HepG2 (cell line): ENCODE results near the gene MAP3K2. TPM values are rescaled to one million over a fixed set of nuclear protein-coding genes. Genes with fewer than 3 reads are reported as not detected.

Experiments used
- ATAC-seq: fragments of 200-7000 bp; cut with Tn5 transposase; 3 replicates; pipeline ENCODE4 v1.9.1; 2020; ENCODE audit warnings: mild to moderate bottlenecking, moderate library complexity
- BruUV-seq: library from RNA; stranded (reverse); fragments of 400-500 nt; replicated peaks from 2 replicates; lab custom pipeline; 2021; lab: Mats Ljungman, UMichigan
- CTCF ChIA-PET: fragments of 300-600 bp; formaldehyde crosslinking; extraction: SDS; loops from one replicate; lab custom pipeline; 2021; ENCODE audit warnings: low total read pairs, inconsistent platforms, low intra/inter-chr PET ratio; lab: Yijun Ruan, JAX
- POLR2A ChIA-PET: fragments of 350-600 bp; sonication (Branson Sonifier 250); formaldehyde crosslinking; loops from one replicate; lab custom pipeline; 2020; ENCODE audit warnings: antibody characterized with exemption, inconsistent platforms; lab: Yijun Ruan, JAX
- DNase-seq: peaks from one replicate; pipeline ENCODE4 v3.0.0-alpha.2; 2015; ENCODE audit warnings: low spot score
- FAIRE-seq: peaks from 3 replicates; lab custom pipeline; 2011; peaks lifted over from hg19 to GRCh38; lab: Jason Lieb, UNC
- H2AFZ ChIP-seq: one replicate; pipeline ENCODE4 v1.6.1; 2011; ENCODE audit warnings: low read length, inconsistent platforms
- H3K27ac ChIP-seq: fragments of 300-600 bp; 3 replicates; pipeline ENCODE4 v1.8.0; 2011; ENCODE audit warnings: mixed run types, mild to moderate bottlenecking, mixed read lengths, low read length, inconsistent platforms; ENCODE audit not compliant: insufficient read depth; ENCODE audit errors: extremely low read length
- H3K27me3 ChIP-seq, 2 experiments: fragments of 200-600 bp in 1 of 2; 2 replicates in 1 of 2; 3 replicates in 1 of 2; pipeline versions ENCODE4 v1.6.0 to v1.8.0; 2011; ENCODE audit warnings: low read length in 2 of 2, mild to moderate bottlenecking in 2 of 2, moderate library complexity in 2 of 2, inconsistent platforms in 1 of 2; ENCODE audit not compliant: insufficient read depth in 2 of 2, control insufficient read depth in 1 of 2
- H3K36me3 ChIP-seq, 2 experiments: fragments of 200-600 bp in 1 of 2; replicated peaks in 1 of 2; 2 replicates in 1 of 2; 3 replicates in 1 of 2; pipeline versions ENCODE4 v1.5.1 to v1.8.0; 2011; ENCODE audit warnings: low read length in 2 of 2, inconsistent platforms in 1 of 2; ENCODE audit not compliant: insufficient read depth in 2 of 2, control insufficient read depth in 1 of 2
- H3K4me1 ChIP-seq: 2 replicates; pipeline ENCODE4 v1.5.1; 2012; ENCODE audit warnings: low read length, inconsistent platforms; ENCODE audit not compliant: insufficient read depth
- H3K4me2 ChIP-seq: 2 replicates; pipeline ENCODE4 v1.6.0; 2011; ENCODE audit warnings: low read depth, low read length, inconsistent platforms
- H3K4me3 ChIP-seq, 3 experiments: fragments of 200-600 bp in 1 of 3; sonication (generic), shearing (Covaris generic) in 1 of 3; replicated peaks in 1 of 3; 2 replicates each; pipeline ENCODE4 v1.5.1; 2011 to 2016; ENCODE audit warnings: low read length in 3 of 3, inconsistent platforms in 2 of 3, low read depth in 2 of 3, mild to moderate bottlenecking in 2 of 3, control low read depth in 1 of 3, mixed read lengths in 1 of 3; ENCODE audit not compliant: insufficient read depth in 1 of 3
- H3K79me2 ChIP-seq: one replicate; pipeline ENCODE4 v1.6.1; 2011; ENCODE audit warnings: low read length, inconsistent platforms; ENCODE audit not compliant: insufficient read depth
- H3K9ac ChIP-seq: 2 replicates; pipeline ENCODE4 v1.6.0; 2011; ENCODE audit warnings: mild to moderate bottlenecking, low read depth, low read length, inconsistent platforms; ENCODE audit not compliant: insufficient read depth
- H3K9me3 ChIP-seq: 2 replicates; pipeline ENCODE4 v1.5.1; 2012; ENCODE audit warnings: mild to moderate bottlenecking, low read length
- H4K20me1 ChIP-seq: 2 replicates; pipeline ENCODE4 v1.6.0; 2011; ENCODE audit warnings: inconsistent platforms, mild to moderate bottlenecking, low read length, moderate library complexity; ENCODE audit not compliant: insufficient read depth
- ARNTL ChIP-seq: sonication (generic); formaldehyde crosslinking; IDR thresholded peaks from 2 replicates; pipeline ENCODE4 v1.4.0; 2020; ENCODE audit warnings: mild to moderate bottlenecking, missing genetic modification reagents
- HHEX ChIP-seq: IDR thresholded peaks from 2 replicates; pipeline ENCODE4 v1.6.1; 2016; ENCODE audit warnings: control low read depth
- KAT2B ChIP-seq: fragments of 150-350 bp; IDR thresholded peaks from 2 replicates; pipeline ENCODE4 v1.6.1; 2014; ENCODE audit warnings: low read depth, low read length, borderline replicate concordance
- MAFK ChIP-seq, 2 experiments: IDR thresholded peaks in 1 of 2; conservative IDR thresholded peaks in 1 of 2; 2 replicates each; pipeline ENCODE4 v1.6.1; 2011; ENCODE audit warnings: improper control_type of control experiment in 2 of 2, low read length in 2 of 2
- MXD4 ChIP-seq: IDR thresholded peaks from 2 replicates; pipeline ENCODE4 v1.6.1; 2016; ENCODE audit warnings: mild to moderate bottlenecking, missing biosample characterization, missing genetic modification reagents
- NFE2L2 ChIP-seq: fragments of 150-350 bp; IDR thresholded peaks from 2 replicates; pipeline ENCODE4 v1.6.1; 2014; ENCODE audit warnings: low read length
- RNF2 ChIP-seq: fragments of 450-650 bp; conservative IDR thresholded peaks from 2 replicates; pipeline ENCODE4 v1.6.1; 2016; ENCODE audit warnings: low read depth
- TARDBP ChIP-seq: sonication (generic); formaldehyde crosslinking; IDR thresholded peaks from 2 replicates; pipeline ENCODE4 v1.8.0; 2022; ENCODE audit warnings: mild to moderate bottlenecking, missing genetic modification reagents
- ZNF557 ChIP-seq: sonication (generic); formaldehyde crosslinking; IDR thresholded peaks from 2 replicates; pipeline ENCODE4 v1.4.0; 2020; ENCODE audit warnings: missing genetic modification reagents
- WGBS: methylation state at CpG from one replicate; pipeline ENCODE4 v1.1.6; 2017; ENCODE audit warnings: low lambda C conversion rate; 5-methylcytosine and 5-hydroxymethylcytosine counted together
- in situ Hi-C: cut with HindIII; loops from 2 replicates; pipeline ENCODE4 v1.10.0; 2017; ENCODE audit warnings: low pct_unique_long_range_greater_than_20kb; ENCODE audit not compliant: extremely low pct_ligation_motif_present
- intact Hi-C: fragments of 100-400 bp; cut with micrococcal nuclease; formaldehyde crosslinking; loops from one replicate; pipeline ENCODE4 v1.10.0; 2022; ENCODE audit not compliant: unreplicated experiment
- polyA plus RNA-seq, 8 experiments: library from polyadenylated mRNA; depleted of rRNA in 3 of 8; stranded (reverse) in 7 of 8; unstranded in 1 of 8; fragments of >200 nt; fragmentation: Illumina TruSeq in 4 of 8; extraction: Trizol in 4 of 8; gene quantifications; 2 replicates each; pipeline versions ENCODE4 v1.2.1 to v1.2.3, GENCODE V29; 2011 to 2016; ENCODE audit warnings: low read depth in 4 of 8, missing spikeins in 1 of 8, mixed read lengths in 1 of 8; ENCODE audit not compliant: insufficient read depth in 1 of 8
- total RNA-seq, 5 experiments: library from RNA; depleted of rRNA; stranded (reverse); fragments of >200 nt; fragmentation: Illumina TruSeq; extraction: Trizol; gene quantifications; 2 replicates each; pipeline ENCODE4 v1.2.3, GENCODE V29; 2016; ENCODE audit warnings: low read depth in 1 of 5
- TF ChIP-seq, protein P1 (sequence below): sonication (generic); formaldehyde crosslinking; IDR thresholded peaks from 2 replicates; pipeline ENCODE4 v1.4.0; 2020; ENCODE audit warnings: missing genetic modification reagents
- TF ChIP-seq, protein P2 (sequence below): sonication (generic); formaldehyde crosslinking; IDR thresholded peaks from 2 replicates; pipeline ENCODE4 v1.4.0; 2020; ENCODE audit warnings: missing genetic modification reagents

The MAP3K2 gene
- total and polyA plus RNA-seq, 2 of the 13 experiments (the other 11 are each of a cell fraction or from before 2014, with no cell fraction given), result 12.2 to 37.2 TPM

DNA sequence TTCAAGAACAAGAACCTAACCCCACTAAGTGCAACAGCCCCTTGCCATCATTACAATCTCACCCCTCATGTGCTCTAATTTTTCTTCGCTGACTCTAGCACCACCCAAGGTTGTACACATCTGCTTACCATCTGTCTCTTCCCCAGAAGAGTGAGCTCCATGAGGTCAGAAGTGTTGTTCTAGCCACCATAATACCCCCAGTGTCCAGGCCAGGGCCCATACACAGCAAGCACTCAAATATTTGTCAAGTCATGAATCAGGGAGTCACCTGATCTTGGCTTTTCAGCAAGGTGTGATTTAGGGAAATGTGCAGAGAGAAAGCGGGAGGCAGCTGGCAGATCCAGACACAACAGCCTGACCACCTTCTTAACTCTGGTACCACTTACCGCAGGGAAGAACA is 99.5 kb downstream of the MAP3K2 start:
- no peak for ATAC-seq

More for the DNA sequence above, 99.5 kb downstream of the MAP3K2 start:
- no peaks in the 10 kb centered on the region for H3K9me3 ChIP-seq
- H3K27ac ChIP-seq, result no peak overlapping the region
- no peak overlapping the region for H3K4me3 ChIP-seq
- WGBS, result 98% methylated on average over 3 of the region's 3 CpGs
- CTCF ChIA-PET, result no interaction called here
- no peak overlapping the region for H3K4me2 ChIP-seq
- no peak for FAIRE-seq
- POLR2A ChIA-PET, result interaction anchor here (1.3 kb wide), 1 partner anchor 165 kb away, joined by 3 read pairs; no protein-coding TSS in a partner anchor
- TF ChIP-seq KAT2B, result no peak
- no peak for TF ChIP-seq ZNF557 (CRISPR knock-in tag)
- peak; percentile 68 for TF ChIP-seq NFE2L2
- TF ChIP-seq MXD4 (CRISPR knock-in tag), result no peak
- TF ChIP-seq, protein P1, sequence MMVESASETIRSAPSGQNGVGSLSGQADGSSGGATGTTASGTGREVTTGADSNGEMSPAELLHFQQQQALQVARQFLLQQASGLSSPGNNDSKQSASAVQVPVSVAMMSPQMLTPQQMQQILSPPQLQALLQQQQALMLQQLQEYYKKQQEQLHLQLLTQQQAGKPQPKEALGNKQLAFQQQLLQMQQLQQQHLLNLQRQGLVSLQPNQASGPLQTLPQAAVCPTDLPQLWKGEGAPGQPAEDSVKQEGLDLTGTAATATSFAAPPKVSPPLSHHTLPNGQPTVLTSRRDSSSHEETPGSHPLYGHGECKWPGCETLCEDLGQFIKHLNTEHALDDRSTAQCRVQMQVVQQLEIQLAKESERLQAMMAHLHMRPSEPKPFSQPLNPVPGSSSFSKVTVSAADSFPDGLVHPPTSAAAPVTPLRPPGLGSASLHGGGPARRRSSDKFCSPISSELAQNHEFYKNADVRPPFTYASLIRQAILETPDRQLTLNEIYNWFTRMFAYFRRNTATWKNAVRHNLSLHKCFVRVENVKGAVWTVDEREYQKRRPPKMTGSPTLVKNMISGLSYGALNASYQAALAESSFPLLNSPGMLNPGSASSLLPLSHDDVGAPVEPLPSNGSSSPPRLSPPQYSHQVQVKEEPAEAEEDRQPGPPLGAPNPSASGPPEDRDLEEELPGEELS, result no peak
- no peak for TF ChIP-seq RNF2
- TF ChIP-seq, protein P2, sequence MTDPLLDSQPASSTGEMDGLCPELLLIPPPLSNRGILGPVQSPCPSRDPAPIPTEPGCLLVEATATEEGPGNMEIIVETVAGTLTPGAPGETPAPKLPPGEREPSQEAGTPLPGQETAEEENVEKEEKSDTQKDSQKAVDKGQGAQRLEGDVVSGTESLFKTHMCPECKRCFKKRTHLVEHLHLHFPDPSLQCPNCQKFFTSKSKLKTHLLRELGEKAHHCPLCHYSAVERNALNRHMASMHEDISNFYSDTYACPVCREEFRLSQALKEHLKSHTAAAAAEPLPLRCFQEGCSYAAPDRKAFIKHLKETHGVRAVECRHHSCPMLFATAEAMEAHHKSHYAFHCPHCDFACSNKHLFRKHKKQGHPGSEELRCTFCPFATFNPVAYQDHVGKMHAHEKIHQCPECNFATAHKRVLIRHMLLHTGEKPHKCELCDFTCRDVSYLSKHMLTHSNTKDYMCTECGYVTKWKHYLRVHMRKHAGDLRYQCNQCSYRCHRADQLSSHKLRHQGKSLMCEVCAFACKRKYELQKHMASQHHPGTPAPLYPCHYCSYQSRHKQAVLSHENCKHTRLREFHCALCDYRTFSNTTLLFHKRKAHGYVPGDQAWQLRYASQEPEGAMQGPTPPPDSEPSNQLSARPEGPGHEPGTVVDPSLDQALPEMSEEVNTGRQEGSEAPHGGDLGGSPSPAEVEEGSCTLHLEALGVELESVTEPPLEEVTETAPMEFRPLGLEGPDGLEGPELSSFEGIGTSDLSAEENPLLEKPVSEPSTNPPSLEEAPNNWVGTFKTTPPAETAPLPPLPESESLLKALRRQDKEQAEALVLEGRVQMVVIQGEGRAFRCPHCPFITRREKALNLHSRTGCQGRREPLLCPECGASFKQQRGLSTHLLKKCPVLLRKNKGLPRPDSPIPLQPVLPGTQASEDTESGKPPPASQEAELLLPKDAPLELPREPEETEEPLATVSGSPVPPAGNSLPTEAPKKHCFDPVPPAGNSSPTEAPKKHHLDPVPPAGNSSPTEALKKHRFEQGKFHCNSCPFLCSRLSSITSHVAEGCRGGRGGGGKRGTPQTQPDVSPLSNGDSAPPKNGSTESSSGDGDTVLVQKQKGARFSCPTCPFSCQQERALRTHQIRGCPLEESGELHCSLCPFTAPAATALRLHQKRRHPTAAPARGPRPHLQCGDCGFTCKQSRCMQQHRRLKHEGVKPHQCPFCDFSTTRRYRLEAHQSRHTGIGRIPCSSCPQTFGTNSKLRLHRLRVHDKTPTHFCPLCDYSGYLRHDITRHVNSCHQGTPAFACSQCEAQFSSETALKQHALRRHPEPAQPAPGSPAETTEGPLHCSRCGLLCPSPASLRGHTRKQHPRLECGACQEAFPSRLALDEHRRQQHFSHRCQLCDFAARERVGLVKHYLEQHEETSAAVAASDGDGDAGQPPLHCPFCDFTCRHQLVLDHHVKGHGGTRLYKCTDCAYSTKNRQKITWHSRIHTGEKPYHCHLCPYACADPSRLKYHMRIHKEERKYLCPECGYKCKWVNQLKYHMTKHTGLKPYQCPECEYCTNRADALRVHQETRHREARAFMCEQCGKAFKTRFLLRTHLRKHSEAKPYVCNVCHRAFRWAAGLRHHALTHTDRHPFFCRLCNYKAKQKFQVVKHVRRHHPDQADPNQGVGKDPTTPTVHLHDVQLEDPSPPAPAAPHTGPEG, result no peak
- TF ChIP-seq MAFK (conservative IDR thresholded peaks at IDR 0.05 in 1 of 2, IDR thresholded peaks at IDR 0.05 in 1 of 2; ENCODE audit: low read length in 2 of 2), result 0 out of 4 replicates have a peak, but pooled peaks have one; percentile 21 to 25
- TF ChIP-seq HHEX (CRISPR knock-in tag), result no peak
- TF ChIP-seq TARDBP (CRISPR knock-in tag), result no peak
- TF ChIP-seq ARNTL (CRISPR knock-in tag), result no peak
- H2AFZ ChIP-seq, result no peak overlapping the region
- no peaks in the 10 kb centered on the region; a peak in 1 of 5 replicates for H3K27me3 ChIP-seq
- no peaks in the 10 kb centered on the region for H4K20me1 ChIP-seq
- no peak overlapping the region for H3K9ac ChIP-seq
- in situ Hi-C loops, result no loop called here
- peaks cover 13% of the 10 kb centered on the region for H3K4me1 ChIP-seq
- intact Hi-C loops, result no loop called here
- no peak for DNase-seq
- no TSS peak for BruUV-seq
- peaks cover 18% of the 10 kb centered on the region for H3K79me2 ChIP-seq
- H3K36me3 ChIP-seq, result peaks cover 56 to 89% of the 10 kb centered on the region in 2 experiments
